Panc1 (cell line): ENCODE data around the gene GAL3ST3. TPM values are rescaled to one million over a fixed set of nuclear protein-coding genes. Genes with fewer than 3 reads are reported as not detected.

ENCODE experiments used
- ATAC-seq: fragments of 200-7000 bp; cut with Tn5 transposase; 2 replicates; pipeline ENCODE4 v1.9.1; 2020; ENCODE audit warnings: mild to moderate bottlenecking, moderate library complexity
- BruUV-seq: library from RNA; stranded (reverse); fragments of 400-500 nt; replicated peaks from 2 replicates; lab custom pipeline; 2021; lab: Mats Ljungman, UMichigan
- CTCF ChIA-PET: fragments of 300-600 bp; sonication (Branson Sonifier 250); formaldehyde crosslinking; loops from one replicate; lab custom pipeline; 2022; ENCODE audit warnings: antibody characterized with exemption; lab: Charles Lee
- POLR2A ChIA-PET: fragments of 300-600 bp; sonication (Branson Sonifier 250); formaldehyde crosslinking; loops from one replicate; lab custom pipeline; 2022; ENCODE audit warnings: antibody characterized with exemption; lab: Charles Lee
- DNase-seq: peaks from one replicate; pipeline ENCODE4 v3.0.0-alpha.2; 2010; ENCODE audit warnings: low read depth, low spot score
- H3K27ac ChIP-seq: 2 replicates; pipeline ENCODE4 v1.5.1; 2011; ENCODE audit warnings: mild to moderate bottlenecking, low read length, inconsistent platforms
- H3K27me3 ChIP-seq: fragments of 200-500 bp; sonication (Bioruptor generic); 2 replicates; pipeline ENCODE4 v1.6.0; 2014; ENCODE audit warnings: low read length, inconsistent platforms; ENCODE audit not compliant: control insufficient read depth, insufficient read depth
- H3K36me3 ChIP-seq: fragments of 200-500 bp; sonication (Bioruptor generic); 2 replicates; pipeline ENCODE4 v1.5.1; 2014; ENCODE audit warnings: inconsistent platforms, mild to moderate bottlenecking, low read length, moderate library complexity; ENCODE audit not compliant: control insufficient read depth, insufficient read depth
- H3K4me1 ChIP-seq: 2 replicates; pipeline ENCODE4 v1.5.1; 2011; ENCODE audit warnings: inconsistent platforms, mild to moderate bottlenecking, low read length, moderate library complexity; ENCODE audit not compliant: control insufficient read depth, insufficient read depth
- H3K4me3 ChIP-seq, 2 experiments: 2 replicates each; pipeline ENCODE4 v1.5.1; 2011 to 2012; ENCODE audit warnings: low read depth in 2 of 2, low read length in 2 of 2, mild to moderate bottlenecking in 2 of 2, inconsistent platforms in 1 of 2, moderate library complexity in 1 of 2
- H3K9me3 ChIP-seq: fragments of 200-500 bp; sonication (Bioruptor generic); 2 replicates; pipeline ENCODE4 v1.5.1; 2014; ENCODE audit warnings: low read depth, mild to moderate bottlenecking, inconsistent platforms, low read length, moderate library complexity; ENCODE audit not compliant: control insufficient read depth, insufficient read depth
- POLR2AphosphoS5 ChIP-seq: IDR thresholded peaks from 2 replicates; pipeline ENCODE4 v1.6.1; 2012; ENCODE audit warnings: mild to moderate bottlenecking, low read depth, low read length, moderate library complexity
- SIN3A ChIP-seq: IDR thresholded peaks from 2 replicates; pipeline ENCODE4 v1.6.1; 2012; ENCODE audit warnings: low read depth, mild to moderate bottlenecking, low read length, moderate library complexity, borderline replicate concordance; ENCODE audit not compliant: insufficient read depth
- TCF7L2 ChIP-seq: IDR thresholded peaks from 2 replicates; pipeline ENCODE4 v1.6.1; 2011; ENCODE audit warnings: mild to moderate bottlenecking, low read depth, low read length, inconsistent platforms
- in situ Hi-C: cut with HindIII; loops from 2 replicates; pipeline ENCODE4 v1.10.0; 2016; ENCODE audit warnings: low sequenced_read_pairs, low pct_unique_long_range_greater_than_20kb
- intact Hi-C: fragments of 100-400 bp; cut with micrococcal nuclease; formaldehyde crosslinking; loops from one replicate; pipeline ENCODE4 v1.10.0; 2022; ENCODE audit not compliant: unreplicated experiment
- total RNA-seq: library from RNA; stranded (reverse); gene quantifications from one replicate; pipeline ENCODE4 v1.2.1, GENCODE V29; 2021; ENCODE audit not compliant: unreplicated experiment
- TF ChIP-seq, protein P1 (sequence below), 2 experiments: IDR thresholded peaks; 2 replicates each; pipeline ENCODE4 v1.6.1; 2011 to 2012; ENCODE audit warnings: low read depth in 2 of 2, control low read depth in 1 of 2, low read length in 1 of 2, mild to moderate bottlenecking in 1 of 2, moderate library complexity in 1 of 2; ENCODE audit not compliant: insufficient read depth in 1 of 2
- TF ChIP-seq, protein P2 (sequence below): fragments of 450-650 bp; IDR thresholded peaks from 2 replicates; pipeline ENCODE4 v1.5.1; 2017; ENCODE audit warnings: mild to moderate bottlenecking

Gene GAL3ST3
- total RNA-seq, 1 experiment from 2014 or later: not detected

DNA sequence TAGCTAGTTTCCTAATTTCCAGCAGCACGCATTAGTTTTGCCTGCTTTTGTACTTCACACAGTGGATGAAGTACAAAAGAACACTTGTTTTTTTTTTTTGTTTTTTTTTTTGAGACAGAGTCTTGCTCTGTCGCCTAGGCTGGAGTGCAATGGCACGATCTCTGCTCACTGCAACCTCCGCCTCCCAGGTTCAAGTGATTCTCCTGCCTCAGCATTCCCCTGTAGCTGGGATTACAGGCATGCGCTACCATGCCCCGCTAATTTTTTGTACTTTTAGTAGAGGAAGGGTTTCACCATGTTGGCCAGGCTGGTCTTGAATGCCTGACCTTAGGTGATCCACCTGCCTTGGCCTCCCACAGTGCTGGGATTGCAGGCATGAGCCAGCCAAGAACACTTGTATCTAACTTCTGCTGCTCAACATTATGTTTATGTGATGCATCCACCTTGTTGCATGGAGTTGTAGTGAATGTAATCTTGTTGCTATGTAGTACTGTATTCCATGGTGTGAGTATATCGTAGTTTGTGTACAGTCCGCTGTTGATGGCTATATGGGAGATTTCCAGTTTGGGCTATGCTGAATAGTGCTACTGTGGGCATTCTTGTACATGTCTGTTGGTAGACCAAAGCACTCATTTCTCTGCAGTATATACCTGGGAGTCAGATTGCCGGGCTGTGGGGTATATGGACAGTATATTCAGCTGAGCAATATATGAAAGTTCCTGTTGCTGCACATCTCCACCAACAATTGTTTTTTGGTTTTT, 38.4 kb upstream of the GAL3ST3 start:
- Histone ChIP-seq H3K9me3 (no peaks in the 10 kb centered on the region), H3K27ac (no peak overlapping the region), H3K4me3 (no peak overlapping the region), H3K4me1 (peaks cover 17% of the 10 kb centered on the region), H3K27me3 (no peaks in the 10 kb centered on the region), H3K36me3 (no peaks in the 10 kb centered on the region)
- intact Hi-C loops (no loop called here), in situ Hi-C loops (no loop called here)
- POLR2A ChIA-PET: no interaction called here
- DNase-seq (no peak), ATAC-seq (peak; percentile 60; the same call in 1 of the 2 replicates)
- TF ChIP-seq, protein P1, sequence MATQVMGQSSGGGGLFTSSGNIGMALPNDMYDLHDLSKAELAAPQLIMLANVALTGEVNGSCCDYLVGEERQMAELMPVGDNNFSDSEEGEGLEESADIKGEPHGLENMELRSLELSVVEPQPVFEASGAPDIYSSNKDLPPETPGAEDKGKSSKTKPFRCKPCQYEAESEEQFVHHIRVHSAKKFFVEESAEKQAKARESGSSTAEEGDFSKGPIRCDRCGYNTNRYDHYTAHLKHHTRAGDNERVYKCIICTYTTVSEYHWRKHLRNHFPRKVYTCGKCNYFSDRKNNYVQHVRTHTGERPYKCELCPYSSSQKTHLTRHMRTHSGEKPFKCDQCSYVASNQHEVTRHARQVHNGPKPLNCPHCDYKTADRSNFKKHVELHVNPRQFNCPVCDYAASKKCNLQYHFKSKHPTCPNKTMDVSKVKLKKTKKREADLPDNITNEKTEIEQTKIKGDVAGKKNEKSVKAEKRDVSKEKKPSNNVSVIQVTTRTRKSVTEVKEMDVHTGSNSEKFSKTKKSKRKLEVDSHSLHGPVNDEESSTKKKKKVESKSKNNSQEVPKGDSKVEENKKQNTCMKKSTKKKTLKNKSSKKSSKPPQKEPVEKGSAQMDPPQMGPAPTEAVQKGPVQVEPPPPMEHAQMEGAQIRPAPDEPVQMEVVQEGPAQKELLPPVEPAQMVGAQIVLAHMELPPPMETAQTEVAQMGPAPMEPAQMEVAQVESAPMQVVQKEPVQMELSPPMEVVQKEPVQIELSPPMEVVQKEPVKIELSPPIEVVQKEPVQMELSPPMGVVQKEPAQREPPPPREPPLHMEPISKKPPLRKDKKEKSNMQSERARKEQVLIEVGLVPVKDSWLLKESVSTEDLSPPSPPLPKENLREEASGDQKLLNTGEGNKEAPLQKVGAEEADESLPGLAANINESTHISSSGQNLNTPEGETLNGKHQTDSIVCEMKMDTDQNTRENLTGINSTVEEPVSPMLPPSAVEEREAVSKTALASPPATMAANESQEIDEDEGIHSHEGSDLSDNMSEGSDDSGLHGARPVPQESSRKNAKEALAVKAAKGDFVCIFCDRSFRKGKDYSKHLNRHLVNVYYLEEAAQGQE (IDR thresholded peaks at IDR 0.05; ENCODE audit: insufficient read depth in 1 of 2, low read depth in 2 of 2, low read length in 1 of 2): no peak
- no peak for TF ChIP-seq POLR2AphosphoS5
- no peak for TF ChIP-seq TCF7L2
- TF ChIP-seq, protein P2, sequence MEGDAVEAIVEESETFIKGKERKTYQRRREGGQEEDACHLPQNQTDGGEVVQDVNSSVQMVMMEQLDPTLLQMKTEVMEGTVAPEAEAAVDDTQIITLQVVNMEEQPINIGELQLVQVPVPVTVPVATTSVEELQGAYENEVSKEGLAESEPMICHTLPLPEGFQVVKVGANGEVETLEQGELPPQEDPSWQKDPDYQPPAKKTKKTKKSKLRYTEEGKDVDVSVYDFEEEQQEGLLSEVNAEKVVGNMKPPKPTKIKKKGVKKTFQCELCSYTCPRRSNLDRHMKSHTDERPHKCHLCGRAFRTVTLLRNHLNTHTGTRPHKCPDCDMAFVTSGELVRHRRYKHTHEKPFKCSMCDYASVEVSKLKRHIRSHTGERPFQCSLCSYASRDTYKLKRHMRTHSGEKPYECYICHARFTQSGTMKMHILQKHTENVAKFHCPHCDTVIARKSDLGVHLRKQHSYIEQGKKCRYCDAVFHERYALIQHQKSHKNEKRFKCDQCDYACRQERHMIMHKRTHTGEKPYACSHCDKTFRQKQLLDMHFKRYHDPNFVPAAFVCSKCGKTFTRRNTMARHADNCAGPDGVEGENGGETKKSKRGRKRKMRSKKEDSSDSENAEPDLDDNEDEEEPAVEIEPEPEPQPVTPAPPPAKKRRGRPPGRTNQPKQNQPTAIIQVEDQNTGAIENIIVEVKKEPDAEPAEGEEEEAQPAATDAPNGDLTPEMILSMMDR: no peak
- TF ChIP-seq SIN3A: no peak
- CTCF ChIA-PET: interaction anchor here (0.7 kb wide), 1 partner anchor 18 kb away, joined by 4 read pairs; no protein-coding TSS in a partner anchor
- BruUV-seq: no TSS peak

DNA sequence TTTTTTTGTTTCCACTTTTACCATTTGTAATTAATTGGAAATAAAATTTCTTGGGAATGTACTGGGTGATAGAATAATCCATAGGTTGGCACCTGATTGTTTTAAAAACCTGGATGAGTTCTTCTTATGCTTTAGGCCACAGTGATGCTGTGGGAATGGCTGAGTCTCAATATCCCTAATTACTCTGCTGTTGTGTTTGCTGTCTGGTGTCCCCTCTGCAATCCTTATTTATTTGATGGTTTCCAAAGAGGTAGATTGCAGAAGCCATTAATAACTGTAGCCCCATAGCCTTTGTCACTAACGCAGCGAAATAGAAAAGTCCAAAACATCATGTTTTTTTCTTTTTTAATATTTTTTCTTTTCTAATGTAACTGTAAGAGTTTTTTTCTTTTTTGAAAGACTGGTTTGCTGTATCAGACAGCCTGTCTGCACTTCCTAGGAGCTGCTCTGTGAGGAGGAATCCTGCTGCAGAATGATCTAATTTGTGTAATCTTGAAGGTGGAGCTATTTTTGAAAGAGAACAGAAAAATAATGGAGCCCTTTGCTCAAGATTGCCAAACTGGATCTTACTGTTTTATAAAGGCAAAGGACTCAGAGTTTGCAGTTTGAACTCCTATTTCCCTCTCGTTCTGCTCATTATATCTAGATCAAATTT, 36.0 kb upstream of the GAL3ST3 start:
- CTCF ChIA-PET: no interaction called here
- Histone ChIP-seq H3K9me3 (no peaks in the 10 kb centered on the region), H3K36me3 (no peaks in the 10 kb centered on the region), H3K4me3 (no peak overlapping the region), H3K27ac (no peak overlapping the region), H3K27me3 (no peaks in the 10 kb centered on the region), H3K4me1 (peaks cover 40% of the 10 kb centered on the region)
- no peak for DNase-seq
- POLR2A ChIA-PET: no interaction called here
- ATAC-seq: no peak
- intact Hi-C loops: loop anchor here (5.0 kb wide), 1 partner anchor 52 kb away; no protein-coding TSS in a partner anchor
- TF ChIP-seq, protein P2: no peak
- TF ChIP-seq, protein P1 (IDR thresholded peaks at IDR 0.05; ENCODE audit: insufficient read depth in 1 of 2, low read depth in 2 of 2, low read length in 1 of 2): no peak
- TF ChIP-seq TCF7L2 (no peak), POLR2AphosphoS5 (no peak), SIN3A (no peak)
- in situ Hi-C loops: no loop called here
- no TSS peak for BruUV-seq
